K562 (cell line): ENCODE results near the gene HYAL3. TPM values are rescaled to one million over a fixed set of nuclear protein-coding genes. Genes with fewer than 3 reads are reported as not detected.
A peak's percentile ranks its signal among the peaks of the same experiment; 100 is the strongest.

ENCODE experiments used
- ATAC-seq: fragments of 200-7000 bp; cut with Tn5 transposase; 3 replicates; pipeline ENCODE4 v1.9.1; 2020; ENCODE audit warnings: moderate library complexity
- BruUV-seq: library from RNA; stranded (reverse); fragments of 400-500 nt; replicated peaks from 2 replicates; lab custom pipeline; 2021; lab: Mats Ljungman, UMichigan
- CTCF ChIA-PET: fragments of 300-600 bp; formaldehyde crosslinking; extraction: SDS; loops from one replicate; lab custom pipeline; 2021; ENCODE audit warnings: low intra/inter-chr PET ratio; lab: Yijun Ruan, JAX
- POLR2A ChIA-PET: fragments of 300-600, 350-650 bp; sonication (Branson Sonifier 250); formaldehyde crosslinking; extraction: SDS; loops from one replicate; lab custom pipeline; 2021; ENCODE audit warnings: antibody characterized with exemption, inconsistent platforms; lab: Yijun Ruan, JAX
- DNase-seq, 4 experiments: peaks; one replicate each; pipeline versions ENCODE4 v3.0.0 to v3.0.0-alpha.2; 2011 to 2018; ENCODE audit warnings: low spot score in 3 of 4, mixed read lengths in 3 of 4; ENCODE audit errors: extremely low read depth in 1 of 4
- FAIRE-seq: peaks from 2 replicates; lab custom pipeline; 2011; peaks lifted over from hg19 to GRCh38; lab: Jason Lieb, UNC
- H2AFZ ChIP-seq: 2 replicates; pipeline ENCODE4 v1.6.0; 2011; ENCODE audit warnings: low read depth, low read length, control low read depth, inconsistent platforms
- H3K27ac ChIP-seq: fragments of 200-600 bp; 3 replicates; pipeline ENCODE4 v1.8.0; 2011; ENCODE audit warnings: low read depth, mild to moderate bottlenecking, control low read depth, inconsistent platforms, low read length, moderate library complexity, mixed read lengths; ENCODE audit errors: extremely low read depth
- H3K27me3 ChIP-seq, 2 experiments: fragments of 300-600 bp in 1 of 2; 2 replicates in 1 of 2; 3 replicates in 1 of 2; pipeline versions ENCODE4 v1.6.0 to v1.8.0; 2011; ENCODE audit warnings: inconsistent platforms in 2 of 2, low read length in 2 of 2, mild to moderate bottlenecking in 1 of 2, mixed read lengths in 1 of 2, moderate library complexity in 1 of 2; ENCODE audit not compliant: control insufficient read depth in 2 of 2, insufficient read depth in 2 of 2
- H3K36me3 ChIP-seq: fragments of 300-600 bp; 3 replicates; pipeline ENCODE4 v1.8.0; 2011; ENCODE audit warnings: mild to moderate bottlenecking, low read length, inconsistent platforms; ENCODE audit not compliant: control insufficient read depth, insufficient read depth
- H3K4me1 ChIP-seq, 2 experiments: fragments of 200-600 bp in 1 of 2; replicated peaks in 1 of 2; 2 replicates in 1 of 2; 3 replicates in 1 of 2; pipeline versions ENCODE4 v1.5.1 to v1.8.0; 2011; ENCODE audit warnings: inconsistent platforms in 2 of 2, low read length in 2 of 2, mild to moderate bottlenecking in 1 of 2, mixed read lengths in 1 of 2, moderate library complexity in 1 of 2; ENCODE audit not compliant: control insufficient read depth in 2 of 2, insufficient read depth in 2 of 2
- H3K4me2 ChIP-seq: 2 replicates; pipeline ENCODE4 v1.6.1; 2011; ENCODE audit warnings: low read length, control low read depth, inconsistent platforms, mixed read lengths; ENCODE audit not compliant: insufficient read depth
- H3K4me3 ChIP-seq: fragments of 200-600 bp; sonication (generic), shearing (Covaris generic); 2 replicates; pipeline ENCODE4 v1.5.1; 2016; ENCODE audit warnings: control low read depth, inconsistent platforms
- H3K79me2 ChIP-seq: fragments of 200-600 bp; 3 replicates; pipeline ENCODE4 v1.8.0; 2011; ENCODE audit warnings: low read length, inconsistent platforms; ENCODE audit not compliant: control insufficient read depth, insufficient read depth
- H3K9ac ChIP-seq, 2 experiments: 2 replicates each; pipeline versions ENCODE4 v1.6.0 to v1.6.1; 2011; ENCODE audit warnings: low read depth in 2 of 2, low read length in 2 of 2, control low read depth in 1 of 2, inconsistent platforms in 1 of 2, mild to moderate bottlenecking in 1 of 2, mixed read lengths in 1 of 2; ENCODE audit not compliant: insufficient read depth in 1 of 2
- H3K9me1 ChIP-seq: one replicate; pipeline ENCODE4 v1.6.0; 2011; ENCODE audit warnings: inconsistent platforms, mild to moderate bottlenecking, low read length, moderate library complexity; ENCODE audit not compliant: control insufficient read depth, insufficient read depth
- H3K9me3 ChIP-seq: replicated peaks from 2 replicates; pipeline ENCODE4 v1.5.1; 2011; ENCODE audit warnings: low read depth, low read length, inconsistent platforms; ENCODE audit not compliant: control insufficient read depth, insufficient read depth
- H4K20me1 ChIP-seq: replicated peaks from 2 replicates; pipeline ENCODE4 v1.6.1; 2011; ENCODE audit warnings: low read length, inconsistent platforms, mixed read lengths; ENCODE audit not compliant: control insufficient read depth, insufficient read depth
- CREB1 ChIP-seq, 2 experiments: sonication (generic) in 1 of 2; formaldehyde crosslinking in 1 of 2; IDR thresholded peaks; 2 replicates each; pipeline versions ENCODE4 v1.6.1 to v1.8.0; 2012 to 2022; ENCODE audit warnings: inconsistent platforms in 1 of 2, mild to moderate bottlenecking in 1 of 2, missing genetic modification reagents in 1 of 2, moderate library complexity in 1 of 2
- CREM ChIP-seq: IDR thresholded peaks from 2 replicates; pipeline ENCODE4 v1.6.1; 2014; ENCODE audit warnings: antibody characterized with exemption, low read depth
- EP300 ChIP-seq: IDR thresholded peaks from 2 replicates; pipeline ENCODE4 v1.6.1; 2012; ENCODE audit warnings: low read length, improper control_type of control experiment
- GABPB1 ChIP-seq: sonication (generic); formaldehyde crosslinking; IDR thresholded peaks from 2 replicates; pipeline ENCODE4 v1.8.0; 2022; ENCODE audit warnings: mild to moderate bottlenecking, missing genetic modification reagents
- SPI1 ChIP-seq: IDR thresholded peaks from 2 replicates; pipeline ENCODE4 v1.6.1; 2011; ENCODE audit warnings: low read depth, low read length, control low read depth, borderline replicate concordance
- WGBS: fragments of 100-300 bp; shearing (Covaris generic); methylation state at CpG from one replicate; pipeline ENCODE4 v1.1.6; 2016; ENCODE audit warnings: low coverage, mixed read lengths; ENCODE audit not compliant: insufficient coverage; ENCODE audit errors: missing lambda C conversion rate; 5-methylcytosine and 5-hydroxymethylcytosine counted together
- in situ Hi-C: fragments of 300-500 bp; cut with MboI; formaldehyde crosslinking; loops from 4 replicates; pipeline ENCODE4 v1.15.0; 2018; ENCODE audit warnings: inconsistent platforms, mixed read lengths
- intact Hi-C: fragments of 100-400 bp; cut with micrococcal nuclease; formaldehyde crosslinking; loops from 2 replicates; pipeline ENCODE4 v1.14.2; 2022
- polyA plus RNA-seq, 8 experiments: library from polyadenylated mRNA; depleted of rRNA in 4 of 8; stranded (reverse) in 5 of 8; unstranded in 3 of 8; fragments of >200 nt; fragmentation: Nextera tagmentation in 2 of 8; fragmentation: Illumina TruSeq in 1 of 8; extraction: Ambion mirVana in 2 of 8; extraction: Trizol in 1 of 8; gene quantifications; 2 replicates each; pipeline versions ENCODE4 v1.2.1 to v1.2.3, GENCODE V29; 2011 to 2014; ENCODE audit warnings: inconsistent platforms in 1 of 8, missing spikeins in 1 of 8
- total RNA-seq, 7 experiments: library from RNA; depleted of rRNA in 6 of 7; stranded (reverse); fragments of >200 nt in 6 of 7; fragmentation: Illumina TruSeq in 2 of 7; extraction: Trizol in 2 of 7; gene quantifications; 2 replicates each; pipeline versions ENCODE4 v1.2.1 to v1.2.3, GENCODE V29; 2011 to 2021; ENCODE audit warnings: low replicate concordance in 1 of 7
- TF ChIP-seq, protein P1 (sequence below): fragments of 250-450 bp; sonication (Bioruptor Pico); IDR thresholded peaks from 2 replicates; pipeline ENCODE4 v1.5.0; 2021; ENCODE audit warnings: mild to moderate bottlenecking, moderate library complexity
- TF ChIP-seq, protein P2 (sequence below): IDR thresholded peaks from 2 replicates; pipeline ENCODE4 v1.6.1; 2012; ENCODE audit warnings: low read depth, low read length, improper control_type of control experiment, borderline replicate concordance
- TF ChIP-seq, protein P3 (sequence below), 3 experiments: fragments of 200-800 bp in 1 of 3; fragments of 250-450 bp in 1 of 3; fragments of 450-650 bp in 1 of 3; sonication (Bioruptor Pico) in 1 of 3; sonication (Bioruptor generic) in 1 of 3; formaldehyde crosslinking in 1 of 3; IDR thresholded peaks; 2 replicates each; pipeline versions ENCODE4 v1.6.1 to v1.8.0; 2016 to 2022; ENCODE audit warnings: mild to moderate bottlenecking in 2 of 3, missing genetic modification characterization in 2 of 3, missing compliant biosample characterization in 1 of 3, moderate library complexity in 1 of 3
- TF ChIP-seq, protein P4 (sequence below): conservative IDR thresholded peaks from 2 replicates; pipeline ENCODE4 v1.6.1; 2011; ENCODE audit warnings: low read depth, mild to moderate bottlenecking, low read length; ENCODE audit not compliant: control insufficient read depth

Gene HYAL3
- total and polyA plus RNA-seq, 9 of the 15 experiments (the other 6 are each of a cell fraction or from before 2014, with no cell fraction given): 0.38 to 9.1 (median 6.8) TPM

DNA sequence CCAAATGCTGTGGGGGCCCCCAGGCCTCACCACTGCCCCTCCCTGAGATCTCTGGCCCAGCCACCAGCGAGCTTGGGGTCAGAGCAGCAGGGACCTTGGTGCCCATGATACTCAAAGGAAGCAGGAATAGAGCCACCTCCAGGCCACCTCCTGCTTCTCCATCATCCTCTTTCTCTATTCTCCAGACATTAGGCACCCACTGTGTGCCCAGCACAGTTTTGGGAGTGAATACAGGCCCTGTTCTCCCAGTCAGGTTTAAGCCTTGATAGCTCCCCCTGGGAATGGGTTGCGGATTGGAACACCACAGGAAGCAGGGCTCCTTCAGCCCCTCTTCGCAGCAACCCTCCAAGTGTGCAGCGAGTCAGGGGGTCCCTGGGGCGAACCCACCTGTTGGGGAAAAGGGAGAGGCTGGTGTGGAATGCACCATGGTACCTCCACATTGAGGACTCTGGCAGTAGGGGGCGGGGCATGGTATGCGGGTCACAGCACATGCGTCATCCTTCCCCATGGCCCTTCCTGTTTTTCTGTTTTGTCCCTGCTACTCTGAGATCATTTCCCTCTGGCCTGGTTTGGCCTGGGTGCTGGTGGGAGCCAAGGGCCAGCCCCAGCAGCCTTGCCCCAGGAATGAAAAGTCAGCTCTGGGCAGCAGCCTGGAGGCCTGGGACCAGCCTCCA is 44.5 kb downstream of the HYAL3 start:
- Histone ChIP-seq H3K27me3 (no peaks in the 10 kb centered on the region), H4K20me1 (no peaks in the 10 kb centered on the region), H3K9me3 (peaks cover 4% of the 10 kb centered on the region; the same call in 1 of the 2 replicates), H2AFZ (no peak overlapping the region), H3K36me3 (peaks cover 30% of the 10 kb centered on the region; the same call in 2 of the 3 replicates), H3K4me2 (no peak overlapping the region), H3K4me1 (peaks cover 0 to 25% of the 10 kb centered on the region in 2 experiments; a peak in 2 of 5 replicates), H3K27ac (no peak overlapping the region), H3K4me3 (no peak overlapping the region), H3K9me1 (no peaks in the 10 kb centered on the region), H3K79me2 (no peaks in the 10 kb centered on the region; the same call in 1 of the 3 replicates), H3K9ac (peak overlapping the region in 1 of 2 experiments; percentile 17; a peak in 2 of 4 replicates)
- intact Hi-C loops: no loop called here
- FAIRE-seq: no peak
- no peak for ATAC-seq
- ChIA-PET POLR2A (interaction anchor here (0.6 kb wide), 1 partner anchor 13 kb away, joined by 4 read pairs; no protein-coding TSS in a partner anchor), CTCF (no interaction called here)
- in situ Hi-C loops: no loop called here
- 76% methylated on average over 5 of the region's 8 CpGs for WGBS
- no peak for DNase-seq
- no TSS peak for BruUV-seq
- TF ChIP-seq GABPB1 (0 out of 2 replicates have a peak, but pooled peaks have one; percentile 27), CREM (peak; percentile 55; the same call in 1 of the 2 replicates), CREB1 (IDR thresholded peaks at IDR 0.05) (peak; percentile 45), CREB1 (CRISPR knock-in tag; IDR thresholded peaks at IDR 0.05) (no peak), EP300 (no peak), SPI1 (peak; percentile 67)
- TF ChIP-seq, protein P1, sequence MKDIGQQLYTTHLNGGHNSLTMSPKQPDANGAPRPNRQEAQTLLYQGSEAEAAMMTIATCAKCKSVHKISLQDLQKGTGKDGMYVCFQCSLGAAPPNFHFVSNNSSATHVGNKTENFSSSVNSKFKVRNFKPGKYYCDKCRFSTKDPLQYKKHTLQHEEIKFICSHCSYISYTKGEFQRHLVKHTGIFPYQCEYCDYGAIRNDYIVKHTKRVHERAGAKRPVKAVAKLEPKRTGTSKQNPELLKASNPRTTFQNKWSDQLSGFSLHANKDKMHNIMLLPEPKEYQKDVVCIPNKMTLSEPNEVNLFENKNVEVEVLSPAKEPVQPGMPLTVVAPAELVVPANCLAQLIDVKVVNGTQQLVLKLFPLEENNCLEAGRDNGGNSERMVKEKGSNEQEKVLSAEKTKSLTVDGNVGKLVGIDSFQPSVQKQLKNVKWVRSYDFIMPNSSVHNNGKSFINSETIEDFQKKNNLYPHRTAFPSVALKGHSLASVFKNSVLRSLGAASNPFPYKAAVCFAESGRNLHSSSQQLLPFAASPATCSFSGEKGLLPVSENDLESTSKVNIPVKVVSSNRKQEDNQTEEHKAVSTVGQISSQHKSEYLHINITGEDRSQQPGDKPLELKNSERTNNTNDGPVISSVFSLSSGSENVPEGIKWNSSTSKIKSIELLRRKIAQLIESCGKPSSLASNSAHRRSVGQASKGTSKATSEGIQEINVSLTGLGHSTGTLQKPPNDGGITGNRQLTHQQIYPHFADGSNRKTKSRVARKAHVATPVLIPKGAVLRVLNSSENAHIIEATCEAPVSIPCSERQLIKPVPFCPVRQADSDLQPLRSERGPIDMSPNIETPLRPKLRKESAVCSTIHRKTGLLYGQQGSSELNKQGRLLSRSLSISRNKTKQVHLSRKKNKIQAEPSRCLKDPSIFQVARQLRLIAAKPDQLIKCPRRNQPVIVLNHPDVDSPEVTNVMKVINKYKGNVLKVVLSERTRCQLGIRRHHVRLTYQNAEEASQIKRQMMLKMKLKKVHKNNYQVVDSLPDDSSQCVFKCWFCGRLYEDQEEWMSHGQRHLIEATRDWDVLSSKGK (CRISPR knock-in tag): no peak
- TF ChIP-seq, protein P2, sequence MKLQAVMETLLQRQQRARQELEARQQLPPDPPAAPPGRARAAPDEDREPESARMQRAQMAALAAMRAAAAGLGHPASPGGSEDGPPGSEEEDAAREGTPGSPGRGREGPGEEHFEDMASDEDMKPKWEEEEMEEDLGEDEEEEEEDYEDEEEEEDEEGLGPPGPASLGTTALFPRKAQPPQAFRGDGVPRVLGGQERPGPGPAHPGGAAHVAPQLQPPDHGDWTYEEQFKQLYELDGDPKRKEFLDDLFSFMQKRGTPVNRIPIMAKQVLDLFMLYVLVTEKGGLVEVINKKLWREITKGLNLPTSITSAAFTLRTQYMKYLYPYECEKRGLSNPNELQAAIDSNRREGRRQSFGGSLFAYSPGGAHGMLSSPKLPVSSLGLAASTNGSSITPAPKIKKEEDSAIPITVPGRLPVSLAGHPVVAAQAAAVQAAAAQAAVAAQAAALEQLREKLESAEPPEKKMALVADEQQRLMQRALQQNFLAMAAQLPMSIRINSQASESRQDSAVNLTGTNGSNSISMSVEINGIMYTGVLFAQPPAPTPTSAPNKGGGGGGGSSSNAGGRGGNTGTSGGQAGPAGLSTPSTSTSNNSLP: no peak
- TF ChIP-seq, protein P3, sequence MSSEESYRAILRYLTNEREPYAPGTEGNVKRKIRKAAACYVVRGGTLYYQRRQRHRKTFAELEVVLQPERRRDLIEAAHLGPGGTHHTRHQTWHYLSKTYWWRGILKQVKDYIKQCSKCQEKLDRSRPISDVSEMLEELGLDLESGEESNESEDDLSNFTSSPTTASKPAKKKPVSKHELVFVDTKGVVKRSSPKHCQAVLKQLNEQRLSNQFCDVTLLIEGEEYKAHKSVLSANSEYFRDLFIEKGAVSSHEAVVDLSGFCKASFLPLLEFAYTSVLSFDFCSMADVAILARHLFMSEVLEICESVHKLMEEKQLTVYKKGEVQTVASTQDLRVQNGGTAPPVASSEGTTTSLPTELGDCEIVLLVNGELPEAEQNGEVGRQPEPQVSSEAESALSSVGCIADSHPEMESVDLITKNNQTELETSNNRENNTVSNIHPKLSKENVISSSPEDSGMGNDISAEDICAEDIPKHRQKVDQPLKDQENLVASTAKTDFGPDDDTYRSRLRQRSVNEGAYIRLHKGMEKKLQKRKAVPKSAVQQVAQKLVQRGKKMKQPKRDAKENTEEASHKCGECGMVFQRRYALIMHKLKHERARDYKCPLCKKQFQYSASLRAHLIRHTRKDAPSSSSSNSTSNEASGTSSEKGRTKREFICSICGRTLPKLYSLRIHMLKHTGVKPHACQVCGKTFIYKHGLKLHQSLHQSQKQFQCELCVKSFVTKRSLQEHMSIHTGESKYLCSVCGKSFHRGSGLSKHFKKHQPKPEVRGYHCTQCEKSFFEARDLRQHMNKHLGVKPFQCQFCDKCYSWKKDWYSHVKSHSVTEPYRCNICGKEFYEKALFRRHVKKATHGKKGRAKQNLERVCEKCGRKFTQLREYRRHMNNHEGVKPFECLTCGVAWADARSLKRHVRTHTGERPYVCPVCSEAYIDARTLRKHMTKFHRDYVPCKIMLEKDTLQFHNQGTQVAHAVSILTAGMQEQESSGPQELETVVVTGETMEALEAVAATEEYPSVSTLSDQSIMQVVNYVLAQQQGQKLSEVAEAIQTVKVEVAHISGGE (CRISPR knock-in tag; IDR thresholded peaks at IDR 0.05): no peak
- TF ChIP-seq, protein P4, sequence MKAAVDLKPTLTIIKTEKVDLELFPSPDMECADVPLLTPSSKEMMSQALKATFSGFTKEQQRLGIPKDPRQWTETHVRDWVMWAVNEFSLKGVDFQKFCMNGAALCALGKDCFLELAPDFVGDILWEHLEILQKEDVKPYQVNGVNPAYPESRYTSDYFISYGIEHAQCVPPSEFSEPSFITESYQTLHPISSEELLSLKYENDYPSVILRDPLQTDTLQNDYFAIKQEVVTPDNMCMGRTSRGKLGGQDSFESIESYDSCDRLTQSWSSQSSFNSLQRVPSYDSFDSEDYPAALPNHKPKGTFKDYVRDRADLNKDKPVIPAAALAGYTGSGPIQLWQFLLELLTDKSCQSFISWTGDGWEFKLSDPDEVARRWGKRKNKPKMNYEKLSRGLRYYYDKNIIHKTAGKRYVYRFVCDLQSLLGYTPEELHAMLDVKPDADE: no peak
